K562 (cell line): ENCODE data around the gene MPZL1. TPM values are rescaled to one million over a fixed set of nuclear protein-coding genes. Genes with fewer than 3 reads are reported as not detected.

ENCODE experiments used
- CHD4 ChIP-seq: fragments of 200-600 bp; sonication (generic); IDR thresholded peaks from 3 replicates; pipeline ENCODE4 v1.6.1; 2012; ENCODE audit warnings: low read depth, mild to moderate bottlenecking, mixed read lengths, low read length, inconsistent platforms; ENCODE audit not compliant: insufficient read depth, insufficient replicate concordance, poor library complexity, severe bottlenecking
- CREB1 ChIP-seq, 2 experiments: sonication (generic) in 1 of 2; formaldehyde crosslinking in 1 of 2; IDR thresholded peaks; 2 replicates each; pipeline versions ENCODE4 v1.6.1 to v1.8.0; 2012 to 2022; ENCODE audit warnings: inconsistent platforms in 1 of 2, mild to moderate bottlenecking in 1 of 2, missing genetic modification reagents in 1 of 2, moderate library complexity in 1 of 2
- CXXC5 ChIP-seq: fragments of 250-450 bp; sonication (Bioruptor Pico); IDR thresholded peaks from 2 replicates; pipeline ENCODE4 v1.8.0; 2022; ENCODE audit warnings: inconsistent platforms, mild to moderate bottlenecking, moderate library complexity
- GATAD2B ChIP-seq: fragments of 450-650 bp; IDR thresholded peaks from 2 replicates; pipeline ENCODE4 v1.6.1; 2017; ENCODE audit warnings: mild to moderate bottlenecking, borderline replicate concordance
- HCFC1 ChIP-seq: IDR thresholded peaks from 2 replicates; pipeline ENCODE4 v1.6.1; 2012; ENCODE audit warnings: low read depth, low read length, improper control_type of control experiment
- HDAC1 ChIP-seq, 2 experiments: fragments of 450-650 bp; IDR thresholded peaks; 2 replicates each; pipeline ENCODE4 v1.6.1; 2016 to 2017; ENCODE audit warnings: inconsistent platforms in 1 of 2, mild to moderate bottlenecking in 1 of 2, moderate library complexity in 1 of 2
- HNRNPH1 ChIP-seq: fragments of 200-400 bp; formaldehyde crosslinking; optimal IDR thresholded peaks from 2 replicates; pipeline ENCODE3; 2017; ENCODE audit warnings: low read depth, mild to moderate bottlenecking, low read length, moderate library complexity
- JUN ChIP-seq, 2 experiments: sonication (generic) in 1 of 2; formaldehyde crosslinking in 1 of 2; IDR thresholded peaks; 2 replicates each; pipeline versions ENCODE4 v1.6.1 to v1.8.0; 2012 to 2022; ENCODE audit warnings: borderline replicate concordance in 2 of 2, mild to moderate bottlenecking in 2 of 2, improper control_type of control experiment in 1 of 2, low read depth in 1 of 2, low read length in 1 of 2, missing genetic modification reagents in 1 of 2
- MYBL2 ChIP-seq, 2 experiments: fragments of 450-650 bp in 1 of 2; sonication (generic) in 1 of 2; formaldehyde crosslinking in 1 of 2; IDR thresholded peaks; 2 replicates each; pipeline versions ENCODE4 v1.6.1 to v1.8.1; 2017 to 2022; ENCODE audit warnings: borderline replicate concordance in 1 of 2, inconsistent platforms in 1 of 2, low read depth in 1 of 2, mild to moderate bottlenecking in 1 of 2, missing genetic modification reagents in 1 of 2, moderate library complexity in 1 of 2
- MYNN ChIP-seq, 2 experiments: sonication (generic); formaldehyde crosslinking in 1 of 2; IDR thresholded peaks; 2 replicates each; pipeline versions ENCODE4 v1.5.0 to v1.6.1; 2016 to 2020; ENCODE audit warnings: antibody characterized with exemption in 1 of 2, missing genetic modification reagents in 1 of 2
- OTX1 ChIP-seq: fragments of 450-650 bp; formaldehyde crosslinking; IDR thresholded peaks from 2 replicates; pipeline ENCODE4 v1.4.0; 2022; ENCODE audit warnings: mild to moderate bottlenecking
- POLR3A ChIP-seq: IDR thresholded peaks from 2 replicates; pipeline ENCODE4 v1.6.1; 2011; ENCODE audit warnings: borderline replicate concordance, mild to moderate bottlenecking, moderate library complexity; ENCODE audit not compliant: insufficient read length, insufficient read depth; ENCODE audit errors: extremely low read depth
- POU5F1 ChIP-seq: fragments of 150-350 bp; IDR thresholded peaks from 2 replicates; pipeline ENCODE4 v1.6.1; 2014; ENCODE audit warnings: borderline replicate concordance, low read length, low read depth, mild to moderate bottlenecking; ENCODE audit not compliant: partially characterized antibody
- RUNX1 ChIP-seq: sonication (generic); IDR thresholded peaks from 2 replicates; pipeline ENCODE4 v1.6.1; 2016; ENCODE audit warnings: antibody characterized with exemption, low read depth
- SFPQ ChIP-seq: fragments of 200-400 bp; formaldehyde crosslinking; IDR thresholded peaks from 2 replicates; pipeline ENCODE4 v1.6.1; 2017; ENCODE audit warnings: mild to moderate bottlenecking, low read depth, low read length, moderate library complexity
- SMARCB1 ChIP-seq: IDR thresholded peaks from 2 replicates; pipeline ENCODE4 v1.6.1; 2011; ENCODE audit warnings: improper control_type of control experiment, low read depth; ENCODE audit not compliant: insufficient read length
- SMARCE1 ChIP-seq: fragments of 450-650 bp; IDR thresholded peaks from 2 replicates; pipeline ENCODE4 v1.7.1; 2016; ENCODE audit warnings: mild to moderate bottlenecking
- SREBF1 ChIP-seq: fragments of 150-350 bp; IDR thresholded peaks from 2 replicates; pipeline ENCODE4 v1.6.1; 2014; ENCODE audit warnings: antibody characterized with exemption, low read depth, low read length, borderline replicate concordance
- XRCC5 ChIP-seq: fragments of 200-400 bp; formaldehyde crosslinking; IDR thresholded peaks from 2 replicates; pipeline ENCODE4 v1.6.1; 2017; ENCODE audit warnings: low read depth, mild to moderate bottlenecking, low read length
- ZNF408 ChIP-seq: fragments of 250-450 bp; sonication (Bioruptor Pico); IDR thresholded peaks from 2 replicates; pipeline ENCODE4 v1.4.0; 2020; ENCODE audit warnings: low read depth, mild to moderate bottlenecking, moderate library complexity
- ZNF79 ChIP-seq: fragments of 250-450 bp; sonication (Bioruptor Pico); IDR thresholded peaks from 2 replicates; pipeline ENCODE4 v1.4.0; 2020; ENCODE audit warnings: low read depth, mild to moderate bottlenecking, moderate library complexity
- polyA plus RNA-seq, 8 experiments: library from polyadenylated mRNA; depleted of rRNA in 4 of 8; stranded (reverse) in 5 of 8; unstranded in 3 of 8; fragments of >200 nt; fragmentation: Nextera tagmentation in 2 of 8; fragmentation: Illumina TruSeq in 1 of 8; extraction: Ambion mirVana in 2 of 8; extraction: Trizol in 1 of 8; gene quantifications; 2 replicates each; pipeline versions ENCODE4 v1.2.1 to v1.2.3, GENCODE V29; 2011 to 2014; ENCODE audit warnings: inconsistent platforms in 1 of 8, missing spikeins in 1 of 8
- total RNA-seq, 7 experiments: library from RNA; depleted of rRNA in 6 of 7; stranded (reverse); fragments of >200 nt in 6 of 7; fragmentation: Illumina TruSeq in 2 of 7; extraction: Trizol in 2 of 7; gene quantifications; 2 replicates each; pipeline versions ENCODE4 v1.2.1 to v1.2.3, GENCODE V29; 2011 to 2021; ENCODE audit warnings: low replicate concordance in 1 of 7
- TF ChIP-seq, protein P1 (sequence below): fragments of 450-650 bp; IDR thresholded peaks from 2 replicates; pipeline ENCODE4 v1.6.1; 2016; ENCODE audit warnings: mild to moderate bottlenecking

MPZL1 gene
- total and polyA plus RNA-seq, 9 of the 15 experiments (the other 6 are each of a cell fraction or from before 2014, with no cell fraction given) = 14.5 to 153 (median 66.5) TPM

- TF ChIP-seq SREBF1 (no peak), CREB1 (IDR thresholded peaks at IDR 0.05) (no peak), CREB1 (CRISPR knock-in tag; IDR thresholded peaks at IDR 0.05) (no peak), MYBL2 (IDR thresholded peaks at IDR 0.05; ENCODE audit: low read depth) (no peak), MYBL2 (CRISPR knock-in tag; IDR thresholded peaks at IDR 0.05; ENCODE audit: borderline replicate concordance) (no peak), POU5F1 (no peak), SFPQ (no peak), RUNX1 (no peak), JUN (IDR thresholded peaks at IDR 0.05; ENCODE audit: borderline replicate concordance, low read depth, low read length) (no peak; the same call in 1 of the 2 replicates), JUN (CRISPR knock-in tag; IDR thresholded peaks at IDR 0.05; ENCODE audit: borderline replicate concordance) (no peak), SMARCB1 (no peak), XRCC5 (no peak), GATAD2B (no peak; the same call in 1 of the 2 replicates), SMARCE1 (no peak; the same call in 1 of the 2 replicates), HNRNPH1 (no peak), POLR3A (no peak), CXXC5 (0 out of 2 replicates have a peak, but pooled peaks have one; percentile 25), HDAC1 (IDR thresholded peaks at IDR 0.05) (peak in 1 of 2 experiments; percentile 30; a peak in 1 of 4 replicates), HCFC1 (no peak), MYNN (IDR thresholded peaks at IDR 0.05) (no peak), MYNN (CRISPR knock-in tag; IDR thresholded peaks at IDR 0.05) (no peak), CHD4 (no peak), OTX1 (CRISPR knock-in tag) (no peak), ZNF408 (CRISPR knock-in tag) (no peak), ZNF79 (CRISPR knock-in tag) (0 out of 2 replicates have a peak, but pooled peaks have one; percentile 52)
- TF ChIP-seq, protein P1, sequence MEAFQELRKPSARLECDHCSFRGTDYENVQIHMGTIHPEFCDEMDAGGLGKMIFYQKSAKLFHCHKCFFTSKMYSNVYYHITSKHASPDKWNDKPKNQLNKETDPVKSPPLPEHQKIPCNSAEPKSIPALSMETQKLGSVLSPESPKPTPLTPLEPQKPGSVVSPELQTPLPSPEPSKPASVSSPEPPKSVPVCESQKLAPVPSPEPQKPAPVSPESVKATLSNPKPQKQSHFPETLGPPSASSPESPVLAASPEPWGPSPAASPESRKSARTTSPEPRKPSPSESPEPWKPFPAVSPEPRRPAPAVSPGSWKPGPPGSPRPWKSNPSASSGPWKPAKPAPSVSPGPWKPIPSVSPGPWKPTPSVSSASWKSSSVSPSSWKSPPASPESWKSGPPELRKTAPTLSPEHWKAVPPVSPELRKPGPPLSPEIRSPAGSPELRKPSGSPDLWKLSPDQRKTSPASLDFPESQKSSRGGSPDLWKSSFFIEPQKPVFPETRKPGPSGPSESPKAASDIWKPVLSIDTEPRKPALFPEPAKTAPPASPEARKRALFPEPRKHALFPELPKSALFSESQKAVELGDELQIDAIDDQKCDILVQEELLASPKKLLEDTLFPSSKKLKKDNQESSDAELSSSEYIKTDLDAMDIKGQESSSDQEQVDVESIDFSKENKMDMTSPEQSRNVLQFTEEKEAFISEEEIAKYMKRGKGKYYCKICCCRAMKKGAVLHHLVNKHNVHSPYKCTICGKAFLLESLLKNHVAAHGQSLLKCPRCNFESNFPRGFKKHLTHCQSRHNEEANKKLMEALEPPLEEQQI = no peak
Measured at GRCh38 chr1:167820684-167821355, 99.0 kb downstream of the MPZL1 start (continued).
